ENCODE results near the gene SPSB1.

DNA sequence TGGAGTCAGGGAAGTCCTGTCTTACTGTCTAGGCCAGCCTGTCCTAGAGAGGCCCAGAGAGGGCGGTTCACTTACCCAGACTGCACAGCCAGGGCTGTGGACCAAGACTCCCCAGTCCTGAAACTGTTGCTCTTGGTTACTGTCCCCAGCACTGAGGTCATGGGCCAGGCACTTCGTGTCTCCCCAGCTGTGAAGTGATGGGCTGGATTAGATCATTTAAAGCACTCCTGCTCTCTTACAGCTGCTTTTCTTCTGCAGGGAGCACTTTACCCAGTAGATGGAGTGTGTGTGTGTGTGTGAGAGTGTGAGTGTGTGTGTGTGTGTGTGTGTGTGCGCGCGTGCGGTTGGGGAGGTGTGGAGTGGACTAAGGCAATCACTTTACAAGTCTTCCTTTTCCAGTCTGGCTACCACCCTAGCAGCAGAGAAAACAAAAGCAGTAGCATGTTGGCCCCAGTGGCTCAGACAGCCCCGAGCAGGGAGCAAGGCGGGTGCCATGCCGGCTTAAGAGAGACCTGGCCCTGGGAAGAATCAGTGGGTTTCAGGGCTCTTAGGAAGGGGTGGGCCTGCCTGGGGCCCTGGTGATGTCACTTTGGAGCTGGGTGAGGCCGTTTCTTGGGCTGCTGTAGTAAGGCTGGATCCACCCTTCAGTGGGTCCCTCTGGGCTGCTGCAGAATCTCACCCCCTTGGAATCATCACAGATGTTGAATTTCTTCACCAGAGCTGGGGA lies 2.4 kb downstream of the SPSB1 start:
- peak; percentile 42 for TF ChIP-seq CTCF (conservative IDR thresholded peaks at IDR 0.05; ENCODE audit: low read depth, low read length)
- TF ChIP-seq, protein P1, sequence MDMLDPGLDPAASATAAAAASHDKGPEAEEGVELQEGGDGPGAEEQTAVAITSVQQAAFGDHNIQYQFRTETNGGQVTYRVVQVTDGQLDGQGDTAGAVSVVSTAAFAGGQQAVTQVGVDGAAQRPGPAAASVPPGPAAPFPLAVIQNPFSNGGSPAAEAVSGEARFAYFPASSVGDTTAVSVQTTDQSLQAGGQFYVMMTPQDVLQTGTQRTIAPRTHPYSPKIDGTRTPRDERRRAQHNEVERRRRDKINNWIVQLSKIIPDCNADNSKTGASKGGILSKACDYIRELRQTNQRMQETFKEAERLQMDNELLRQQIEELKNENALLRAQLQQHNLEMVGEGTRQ (IDR thresholded peaks at IDR 0.05; ENCODE audit: low read depth, low read length): no peak
- peak; percentile 13; the same call in 1 of the 2 replicates for TF ChIP-seq BHLHE40 (IDR thresholded peaks at IDR 0.05; ENCODE audit: low read depth, low read length)
- TF ChIP-seq SMC3 (IDR thresholded peaks at IDR 0.05; ENCODE audit: low read depth, low read length): peak; percentile 27

Measured in IMR-90 (cell line).